Lung (tissue), 12 donors: Measurements from ENCODE around the gene AP1S2. TPM values are rescaled to one million over a fixed set of nuclear protein-coding genes. Genes with fewer than 3 reads are reported as not detected.
"Not testable (repeated sequence)": the region's sequence is repeated elsewhere in the genome, so short reads cannot be mapped to it uniquely, and the experiment has no call there.

Experiments used
- ATAC-seq: fragments of 200-7000 bp; cut with Tn5 transposase; one replicate; pipeline ENCODE4 v1.9.1; 2020; ENCODE audit warnings: moderate number of reproducible peaks; ENCODE audit not compliant: insufficient read depth, low FRiP score
- DNase-seq, 3 donors: peaks; one replicate each; pipeline ENCODE4 v3.0.0-alpha.2; 2013 to 2017
- H3K27ac ChIP-seq, 2 donors: one replicate each; pipeline ENCODE4 v1.5.1; 2013; ENCODE audit warnings: mild to moderate bottlenecking in 2 of 2, moderate library complexity in 2 of 2, control low read depth in 1 of 2, inconsistent platforms in 1 of 2, low read depth in 1 of 2, low read length in 1 of 2
- H3K27me3 ChIP-seq, 3 donors: one replicate each; pipeline ENCODE4 v1.5.1; 2013; ENCODE audit warnings: low read length in 2 of 3; ENCODE audit not compliant: control insufficient read depth in 3 of 3, insufficient read depth in 3 of 3
- H3K36me3 ChIP-seq, 4 donors: one replicate each; pipeline ENCODE4 v1.5.1; 2013; ENCODE audit warnings: low read length in 4 of 4, mild to moderate bottlenecking in 1 of 4, moderate library complexity in 1 of 4; ENCODE audit not compliant: control insufficient read depth in 4 of 4, insufficient read depth in 4 of 4
- H3K4me1 ChIP-seq, 5 donors: one replicate each; pipeline ENCODE4 v1.5.1; 2013; ENCODE audit warnings: low read length in 5 of 5, mild to moderate bottlenecking in 2 of 5, moderate library complexity in 1 of 5; ENCODE audit not compliant: control insufficient read depth in 5 of 5, insufficient read depth in 5 of 5
- H3K4me3 ChIP-seq: one replicate; pipeline ENCODE4 v1.5.1; 2013; ENCODE audit warnings: mild to moderate bottlenecking, control low read depth, moderate library complexity
- H3K9ac ChIP-seq, 2 donors: one replicate each; pipeline ENCODE4 v1.5.1; 2013; ENCODE audit warnings: low read length in 2 of 2, control low read depth in 1 of 2; ENCODE audit not compliant: insufficient read depth in 1 of 2
- H3K9me3 ChIP-seq, 4 donors: one replicate each; pipeline ENCODE4 v1.5.1; 2013; ENCODE audit warnings: low read length in 3 of 4, mild to moderate bottlenecking in 1 of 4, moderate library complexity in 1 of 4; ENCODE audit not compliant: control insufficient read depth in 4 of 4, insufficient read depth in 3 of 4
- CTCF ChIP-seq: IDR thresholded peaks from 2 replicates; pipeline ENCODE4 v1.5.1; 2012; ENCODE audit warnings: mild to moderate bottlenecking; ENCODE audit errors: control extremely low read depth, extremely low read depth
- WGBS, 2 donors: extraction: QIAGEN DNeasy Blood & Tissue Kit; methylation state at CpG; one replicate each; pipeline ENCODE4 v1.1.7; 2013; 5-methylcytosine and 5-hydroxymethylcytosine counted together
- polyA plus RNA-seq, 2 donors: library from polyadenylated mRNA; stranded (reverse); fragments of 200-250 nt; gene quantifications; one replicate each; pipeline ENCODE4 v1.2.1, GENCODE V29; 2013
- total RNA-seq, 2 donors: library from RNA; depleted of rRNA in 1 of 2; stranded (reverse); fragments of >200 nt in 1 of 2; gene quantifications; one replicate each; pipeline ENCODE4 v1.2.1, GENCODE V29; 2014 to 2021
- donor health status: control.
- donor health status: control.
- donor health status: Bipolar disorder and iron deficiency.
- donor health status: healthy.
- donor health status: DM: yes; HTN: yes; CAD: no.

AP1S2 gene
- total and polyA plus RNA-seq, 4 donors = 13.5 to 68.9 (median 25.5) TPM

- H3K27me3 ChIP-seq = peaks cover 0 to 43% (median 9%) of the 10 kb centered on the region in 3 donors
- ATAC-seq = no peak
These were observed 28.3 kb upstream of the AP1S2 start for GRCh38 chrX:15882704-15883539.

GRCh38 chrX:15881381-15881897 is 26.8 kb upstream of the AP1S2 start:
- Histone ChIP-seq H3K36me3 (no peaks in the 10 kb centered on the region), H3K9me3 (peaks cover 0 to 9% (median 1%) of the 10 kb centered on the region in 4 donors), H3K9ac (no peak overlapping the region), H3K4me3 (no peak overlapping the region), H3K4me1 (peaks cover 0 to 3% (median 0%) of the 10 kb centered on the region in 5 donors), H3K27ac (no peak overlapping the region), H3K27me3 (peaks cover 0 to 42% (median 13%) of the 10 kb centered on the region in 3 donors)
- 81 to 90% methylated on average over 2 of the region's 2 CpGs for WGBS, 2 donors
- ATAC-seq (no peak), DNase-seq (no peak)
- no peak for TF ChIP-seq CTCF

More at GRCh38 chrX:15882704-15883539, 28.3 kb upstream of the AP1S2 start:
- Histone ChIP-seq H3K27ac (no peak overlapping the region), H3K4me3 (no peak overlapping the region), H3K36me3 (no peaks in the 10 kb centered on the region), H3K9me3 (peaks cover 0 to 7% (median 1%) of the 10 kb centered on the region in 4 donors), H3K4me1 (peaks cover 0 to 3% (median 0%) of the 10 kb centered on the region in 5 donors), H3K9ac (no peak overlapping the region)
- WGBS, 2 donors = 27 to 52% methylated on average over 5 of the region's 5 CpGs
- DNase-seq = no peak
- TF ChIP-seq CTCF = no peak

- not testable (repeated sequence) for H3K27ac ChIP-seq, H3K9ac ChIP-seq, H3K36me3 ChIP-seq, DNase-seq, H3K9me3 ChIP-seq, H3K4me1 ChIP-seq, H3K4me3 ChIP-seq, ATAC-seq
- WGBS, 2 donors = 67 to 78% methylated on average over 1 of the region's 1 CpG
- H3K27me3 ChIP-seq = peaks cover 0 to 45% (median 19%) of the 10 kb centered on the region in 3 donors
These were observed 23.3 kb upstream of the AP1S2 start for GRCh38 chrX:15877914-15878313.

GRCh38 chrX:15877380-15877779 is 22.8 kb upstream of the AP1S2 start:
- TF ChIP-seq CTCF = no peak
- DNase-seq = peak in 1 of 3 donors; percentile 25
- WGBS, 2 donors = 75 to 80% methylated on average over 4 of the region's 4 CpGs

More at GRCh38 chrX:15877380-15877779, 22.8 kb upstream of the AP1S2 start:
- no peak overlapping the region for H3K9ac ChIP-seq
- peaks cover 0 to 9% (median 1%) of the 10 kb centered on the region in 4 donors for H3K9me3 ChIP-seq
- no peak overlapping the region for H3K4me3 ChIP-seq
- H3K27ac ChIP-seq = no peak overlapping the region
- H3K27me3 ChIP-seq = peaks cover 0 to 40% (median 17%) of the 10 kb centered on the region in 3 donors
- ATAC-seq = no peak
- H3K4me1 ChIP-seq = no peaks in the 10 kb centered on the region
- no peaks in the 10 kb centered on the region for H3K36me3 ChIP-seq
